AG04449 (cell line): ENCODE results near the gene WDR5B.
"Not testable (repeated sequence)": the region's sequence is repeated elsewhere in the genome, so short reads cannot be mapped to it uniquely, and the experiment has no call there.

Source experiments
- CTCF ChIA-PET: fragments of 350-600 bp; formaldehyde crosslinking; extraction: SDS; loops from one replicate; lab custom pipeline; 2021; ENCODE audit warnings: antibody characterized with exemption; lab: Yijun Ruan, JAX
- POLR2A ChIA-PET: fragments of 400-600, 350-600 bp; formaldehyde crosslinking; extraction: SDS; loops from one replicate; lab custom pipeline; 2020; ENCODE audit warnings: antibody characterized with exemption, inconsistent platforms; lab: Yijun Ruan, JAX
- DNase-seq: peaks from one replicate; pipeline ENCODE4 v3.0.0-alpha.2; 2010; ENCODE audit warnings: low read depth, low spot score
- H3K4me3 ChIP-seq: 2 replicates; pipeline ENCODE4 v1.5.1; 2011; ENCODE audit warnings: low read depth, mild to moderate bottlenecking, control low read depth, low read length
- CTCF ChIP-seq: IDR thresholded peaks from one replicate; pipeline ENCODE4 v1.5.1; 2011; ENCODE audit warnings: mild to moderate bottlenecking, moderate library complexity, low read length, control low read depth, inconsistent platforms; ENCODE audit not compliant: insufficient read depth; ENCODE audit errors: missing control alignments

WDR5B gene

GRCh38 chr3:122387709-122388108, 28.2 kb downstream of the WDR5B start:
- POLR2A ChIA-PET: no interaction called here
- H3K4me3 ChIP-seq: no peak overlapping the region
- DNase-seq: no peak
- no peak for TF ChIP-seq CTCF
- CTCF ChIA-PET: no interaction called here

DNA sequence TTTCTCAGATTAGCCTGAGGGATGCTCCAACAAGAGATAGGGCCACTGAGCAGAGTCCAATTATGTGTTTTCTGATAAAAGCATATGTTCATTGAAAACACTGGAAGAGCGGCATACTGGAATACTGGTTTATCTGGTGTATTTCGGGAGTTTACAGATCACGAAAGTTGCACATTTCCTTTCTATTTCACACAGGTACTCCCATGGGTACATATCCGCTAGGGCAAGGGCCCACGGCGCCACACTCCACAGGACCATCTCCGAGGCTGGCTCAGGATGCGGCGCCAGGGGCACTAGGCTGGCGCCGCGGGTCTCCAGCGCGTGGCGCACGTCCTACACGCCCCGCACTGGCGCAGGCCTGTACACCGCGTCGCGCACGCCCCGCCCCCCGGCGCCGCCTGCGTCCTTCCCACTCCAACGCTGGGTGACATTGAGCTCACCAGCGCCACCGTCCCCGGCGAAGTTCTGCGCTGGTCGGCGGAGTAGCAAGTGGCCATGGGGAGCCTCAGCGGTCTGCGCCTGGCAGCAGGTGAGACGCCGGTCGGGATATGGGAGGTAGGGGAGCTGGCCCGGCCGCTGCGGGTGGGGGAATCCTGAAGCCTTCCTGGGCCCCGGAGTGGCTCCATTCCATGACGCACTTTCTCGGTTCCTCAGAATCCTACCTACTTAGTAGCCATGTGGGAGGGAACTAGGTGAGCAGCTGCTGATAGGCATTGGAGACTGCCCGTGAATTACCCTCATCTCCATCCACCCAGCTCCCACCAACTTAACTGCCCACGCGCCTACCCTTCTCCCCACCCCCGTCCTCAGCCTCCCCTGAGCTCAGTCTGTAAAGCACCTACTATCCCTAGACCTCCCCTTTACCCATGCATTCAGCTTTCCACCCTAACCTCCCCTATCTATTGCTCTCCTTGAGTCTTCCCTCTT, 31.8 kb downstream of the WDR5B start, which contains the start of gene FAM162A:
FAM162A (plus strand) TSS at position 412 of the 927 bp plus-strand sequence; CDS start at position 496, 84 bp downstream.
- POLR2A ChIA-PET: interaction anchor here (1.0 kb wide), 5 partner anchors 9 to 295 kb away, joined by 3 to 9 read pairs (median 5); no protein-coding TSS in a partner anchor
- CTCF ChIA-PET: interaction anchor here (0.6 to 3.9 kb wide), 16 partner anchors 9 to 844 kb away, joined by 3 to 47 read pairs (median 4); partner anchors contain the start of gene WDR5B
- H3K4me3 ChIP-seq: peak within 1 kb of the TSS; percentile 78
- peak; percentile 73 for TF ChIP-seq CTCF
- DNase-seq: peak; percentile 36

GRCh38 chr3:122382888-122383666, 32.8 kb downstream of the WDR5B start, which contains the start of gene MIX23:
MIX23 (minus strand) TSS chr3:122383231; CDS start chr3:122383224, 7 bp downstream.
- peak within 1 kb of the TSS; percentile 78 for H3K4me3 ChIP-seq
- CTCF ChIA-PET: interaction anchor here (0.8 to 3.9 kb wide), 3 partner anchors 10 to 843 kb away, joined by 3 to 47 read pairs (median 3); no protein-coding TSS in a partner anchor
- peak; percentile 21 for DNase-seq
- POLR2A ChIA-PET: interaction anchor here (0.6 kb wide), 1 partner anchor 11 kb away, joined by 3 read pairs; no protein-coding TSS in a partner anchor
- TF ChIP-seq CTCF: no peak

DNA sequence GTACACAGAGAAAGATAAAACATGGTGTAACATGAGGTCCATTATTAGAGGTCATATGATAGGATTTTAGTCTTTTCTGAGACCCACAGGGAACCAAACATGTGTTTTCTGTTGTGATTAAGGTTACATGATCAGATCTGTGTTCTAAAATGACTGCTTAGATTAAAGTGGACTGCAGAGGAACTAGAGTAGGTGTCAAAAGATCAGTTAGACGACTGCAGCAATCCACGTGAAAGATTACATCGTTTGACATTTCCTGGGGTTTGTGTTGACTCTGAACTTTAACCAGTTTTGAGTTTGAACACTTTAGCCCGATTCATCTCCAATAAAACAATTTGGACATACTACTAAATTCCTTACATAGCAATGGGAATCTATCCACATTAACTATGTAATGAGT, 37.9 kb downstream of the WDR5B start:
- no peak overlapping the region for H3K4me3 ChIP-seq
- ChIA-PET POLR2A (no interaction called here), CTCF (no interaction called here)
- DNase-seq: no peak
- no peak for TF ChIP-seq CTCF

DNA sequence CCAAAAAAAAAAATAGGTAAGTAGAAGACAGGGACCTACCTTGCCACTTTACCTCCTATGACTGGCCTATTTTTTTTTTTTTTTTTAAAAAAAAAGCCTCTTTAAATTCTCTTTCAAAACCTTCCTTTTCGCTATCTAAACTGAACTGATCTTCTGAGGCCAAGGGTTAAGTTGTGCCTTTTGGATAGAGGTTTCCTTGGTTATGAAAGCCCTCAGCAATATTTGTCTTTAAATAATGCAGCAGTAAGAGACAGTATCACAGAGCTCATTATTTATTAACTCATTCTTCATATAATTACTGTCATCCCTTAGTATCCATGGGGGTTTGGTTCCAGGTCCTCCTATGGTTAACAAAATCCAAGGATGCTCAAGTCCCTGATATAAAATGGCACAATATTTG, 41.8 kb downstream of the WDR5B start:
- CTCF ChIA-PET: no interaction called here
- no peak overlapping the region for H3K4me3 ChIP-seq
- no peak for DNase-seq
- POLR2A ChIA-PET: no interaction called here
- no peak for TF ChIP-seq CTCF

- POLR2A ChIA-PET: no interaction called here
- no peak for DNase-seq
- no peak overlapping the region for H3K4me3 ChIP-seq
- no peak for TF ChIP-seq CTCF
- CTCF ChIA-PET: no interaction called here
Observed at GRCh38 chr3:122366379-122366749, 49.5 kb downstream of the WDR5B start.

GRCh38 chr3:122365582-122366378, 50.1 kb downstream of the WDR5B start:
- DNase-seq, CTCF ChIA-PET, H3K4me3 ChIP-seq, POLR2A ChIA-PET: not testable (repeated sequence)
